Prostate gland (tissue), 2 donors: ENCODE results near the gene PDE6A.

Source experiments
- CTCF ChIP-seq, 4 experiments: fragments of 200-600 bp in 2 of 4; fragments of 450-650 bp in 2 of 4; sonication (generic) in 2 of 4; IDR thresholded peaks; 1 replicate in 3 of 4; 2 replicates in 1 of 4; pipeline ENCODE4 v1.5.1; 2016 to 2019; ENCODE audit warnings: antibody characterized with exemption in 4 of 4, mild to moderate bottlenecking in 2 of 4, moderate library complexity in 2 of 4
- POLR2A ChIP-seq: fragments of 450-650 bp; IDR thresholded peaks from one replicate; pipeline ENCODE4 v1.6.1; 2016; ENCODE audit warnings: antibody characterized with exemption, mild to moderate bottlenecking

DNA sequence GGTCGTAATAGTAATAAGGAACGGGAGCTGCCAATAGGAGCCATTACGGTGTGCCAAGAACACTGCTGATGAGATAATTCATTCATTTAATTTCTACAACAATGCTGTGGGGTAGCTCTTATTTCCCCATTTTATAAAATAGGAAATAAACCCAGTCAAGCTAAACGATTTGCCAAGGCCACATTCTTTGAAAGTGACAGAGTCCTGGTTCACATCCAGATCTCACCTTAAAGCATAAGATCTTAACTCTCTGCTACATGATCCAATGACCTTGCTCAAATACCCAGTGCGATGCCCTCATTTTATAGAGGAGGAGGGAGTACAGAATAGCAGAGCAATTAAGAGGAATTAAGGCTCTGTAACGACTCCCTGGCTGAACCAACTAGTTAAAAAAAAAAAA is 5.0 kb downstream of the PDE6A start:
- TF ChIP-seq POLR2A (no peak), CTCF (IDR thresholded peaks at IDR 0.05) (no peak)
